Measurements from ENCODE around the gene SGPL1.
"Not testable (repeated sequence)": the region's sequence is repeated elsewhere in the genome, so short reads cannot be mapped to it uniquely, and the experiment has no call there.

The SGPL1 gene

DNA sequence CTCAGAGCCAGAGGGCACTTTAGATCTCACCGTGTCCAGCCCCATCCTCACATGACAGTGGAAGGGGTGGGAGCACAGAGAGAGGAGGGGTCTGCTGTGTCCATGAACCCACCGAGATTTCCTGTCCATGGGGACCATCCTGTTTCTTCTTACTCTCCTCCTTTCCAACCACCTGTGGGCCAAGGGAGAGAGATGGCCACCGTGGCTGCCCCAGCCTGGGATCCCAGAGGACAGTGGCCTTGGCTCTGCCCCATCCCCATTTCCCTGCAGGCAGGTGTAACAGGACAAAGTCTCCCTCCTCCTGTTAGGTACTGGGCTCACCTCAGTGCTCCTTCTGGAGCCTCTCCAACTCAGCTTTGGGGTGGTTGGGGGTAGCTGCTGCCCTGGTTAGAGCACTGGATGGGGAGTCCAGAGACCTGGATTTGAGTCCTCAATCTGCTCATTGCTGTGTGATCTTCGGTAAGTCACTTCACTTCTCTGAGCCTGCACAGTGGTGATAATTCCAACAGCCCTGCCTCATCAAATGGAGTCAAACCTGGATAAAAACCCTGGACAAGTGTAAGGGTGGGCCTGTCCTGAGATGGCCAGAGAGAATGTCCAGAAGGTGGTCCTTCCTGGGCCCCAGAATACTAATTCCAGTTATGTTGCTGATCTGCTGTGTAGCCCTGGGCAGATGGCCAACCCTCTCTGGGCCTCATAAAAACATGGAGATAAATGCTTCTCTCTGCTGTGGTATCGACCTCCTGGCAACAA is 90.5 kb downstream of the SGPL1 start:
- no peak for DNase-seq (ENCODE audit: low read depth in 3 of 3)

DNA sequence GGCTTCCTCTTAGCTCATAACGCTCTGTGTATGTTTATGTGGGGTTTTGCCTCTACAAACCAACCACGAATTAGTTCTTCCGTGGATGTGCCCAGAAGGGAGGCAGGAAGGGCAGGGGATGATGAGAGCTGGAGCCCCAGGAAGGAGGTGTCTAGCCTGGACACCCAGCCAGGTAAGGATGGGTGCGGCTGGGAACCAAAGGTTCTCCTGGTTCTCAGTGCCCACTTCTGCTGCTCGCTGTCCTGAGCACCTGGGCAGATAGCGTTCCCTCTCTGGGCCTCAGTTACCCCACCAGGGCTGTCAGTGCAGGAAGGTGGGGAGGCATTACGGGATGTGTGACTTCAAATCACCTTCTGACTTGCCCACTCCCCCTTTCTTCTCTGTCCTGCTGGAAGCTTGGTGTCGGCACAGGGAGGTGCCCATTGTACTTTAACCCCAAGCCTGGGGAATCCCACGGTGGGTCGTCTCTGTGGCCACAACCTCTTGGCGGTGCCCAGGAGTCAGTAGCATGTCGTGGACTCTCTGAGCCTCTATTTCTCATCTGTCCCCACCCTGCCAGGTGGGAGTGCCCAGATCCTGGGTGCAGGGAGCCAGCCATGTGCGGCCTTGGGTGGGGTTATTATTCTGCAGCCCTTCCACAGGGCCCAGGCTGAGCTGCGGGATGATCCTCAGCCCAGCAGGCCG is 91.3 kb downstream of the SGPL1 start:
- no peak for DNase-seq (ENCODE audit: low read depth in 3 of 3)

GRCh38 chr10:70907637-70908405 is 92.1 kb downstream of the SGPL1 start:
- no peak for DNase-seq (ENCODE audit: low read depth in 3 of 3)

GRCh38 chr10:70908406-70909296 is 92.9 kb downstream of the SGPL1 start:
- no peak for DNase-seq (ENCODE audit: low read depth in 3 of 3)

DNA sequence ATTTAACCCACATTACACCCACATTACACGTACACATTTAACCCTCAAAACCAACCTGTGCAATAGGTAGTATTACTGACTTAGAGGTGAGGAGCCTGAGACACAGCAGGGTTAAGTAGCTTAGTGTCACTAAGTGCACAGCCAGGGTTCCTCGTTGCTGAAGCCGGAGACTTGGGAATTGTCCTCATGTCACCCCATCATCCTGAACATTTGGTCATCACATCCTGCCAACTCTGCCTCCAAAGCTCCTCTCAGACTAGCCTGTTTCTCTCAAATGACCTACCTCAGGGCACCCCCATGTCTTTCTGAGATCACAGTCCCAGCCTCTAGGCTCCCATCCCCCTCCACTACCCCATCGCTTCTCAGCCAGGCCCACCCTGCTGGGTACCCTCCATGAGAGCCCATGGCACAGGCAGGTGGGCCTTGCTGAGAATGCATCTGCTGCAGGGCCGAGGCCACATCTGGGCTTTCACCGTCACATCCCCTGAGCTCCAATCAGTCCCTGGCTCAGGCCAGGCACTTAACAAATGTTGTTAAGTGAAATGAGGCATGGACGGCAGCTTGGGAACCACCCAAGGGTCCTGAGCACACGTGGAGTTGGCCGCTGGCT is 93.7 kb downstream of the SGPL1 start:
- DNase-seq (ENCODE audit: low read depth in 3 of 3): no peak

GRCh38 chr10:70910486-70911341 is 95.0 kb downstream of the SGPL1 start:
- no peak for DNase-seq (ENCODE audit: low read depth in 3 of 3)

GRCh38 chr10:70911386-70911785 is 95.6 kb downstream of the SGPL1 start:
- DNase-seq (ENCODE audit: low read depth in 3 of 3): no peak

DNA sequence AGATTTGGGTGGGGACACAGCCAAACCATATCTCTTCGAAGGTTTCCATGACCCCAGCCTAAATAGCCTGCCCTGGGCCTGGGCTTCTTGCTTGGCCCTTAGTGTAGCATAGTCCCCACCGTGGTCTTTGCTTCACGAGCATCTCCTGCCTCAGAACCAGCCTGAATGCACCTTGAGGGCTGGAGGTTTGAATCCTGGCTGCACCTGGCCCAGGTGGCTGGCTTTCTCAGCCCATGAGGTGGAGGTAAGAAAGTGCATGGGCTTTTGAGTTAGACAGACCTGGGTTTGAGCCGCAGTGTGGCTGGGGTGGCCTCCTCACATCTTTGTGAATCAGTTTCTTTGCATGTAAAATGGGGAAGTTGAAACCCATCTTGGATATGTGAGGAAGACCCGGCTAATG is 96.8 kb downstream of the SGPL1 start:
- no peak for DNase-seq (ENCODE audit: low read depth in 3 of 3)

DNA sequence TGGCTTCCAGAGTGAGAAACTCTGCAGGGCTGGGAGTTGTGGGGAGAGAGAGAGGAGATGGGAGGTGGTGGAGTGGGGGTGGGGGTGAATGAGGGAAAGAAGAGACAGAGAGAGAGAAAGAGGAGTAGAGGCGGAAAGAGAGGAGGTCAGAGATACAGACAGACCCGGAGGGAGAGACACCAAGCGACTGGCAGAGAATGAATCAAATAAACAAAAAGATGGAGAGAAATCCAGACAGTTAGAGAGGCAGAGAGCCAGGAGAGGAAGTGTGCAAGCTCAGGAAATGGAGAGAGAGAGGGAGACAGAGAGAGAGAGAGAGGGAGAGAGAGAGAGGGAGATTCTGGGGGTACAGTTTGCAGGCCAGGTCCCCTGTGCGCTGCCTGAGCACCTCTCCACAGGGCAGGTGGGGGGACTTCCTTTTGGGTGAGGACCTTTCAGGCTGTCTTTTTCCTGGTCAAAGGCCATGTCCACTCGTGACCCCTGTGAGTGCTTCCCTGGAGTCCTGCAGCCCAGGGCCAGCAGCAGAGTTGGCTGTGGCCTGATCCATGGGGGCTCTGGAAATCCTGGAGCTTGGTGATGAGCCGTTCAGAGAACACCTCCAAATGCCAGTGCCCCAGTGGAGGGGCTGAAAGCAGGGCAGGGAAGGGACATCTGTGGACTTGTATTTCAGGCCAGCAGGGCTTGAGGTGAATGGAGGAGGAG is 97.6 kb downstream of the SGPL1 start:
- DNase-seq (ENCODE audit: low read depth in 3 of 3): no peak

- DNase-seq (ENCODE audit: low read depth in 3 of 3): no peak
Observed at GRCh38 chr10:70913893-70914240, 98.1 kb downstream of the SGPL1 start.

DNA sequence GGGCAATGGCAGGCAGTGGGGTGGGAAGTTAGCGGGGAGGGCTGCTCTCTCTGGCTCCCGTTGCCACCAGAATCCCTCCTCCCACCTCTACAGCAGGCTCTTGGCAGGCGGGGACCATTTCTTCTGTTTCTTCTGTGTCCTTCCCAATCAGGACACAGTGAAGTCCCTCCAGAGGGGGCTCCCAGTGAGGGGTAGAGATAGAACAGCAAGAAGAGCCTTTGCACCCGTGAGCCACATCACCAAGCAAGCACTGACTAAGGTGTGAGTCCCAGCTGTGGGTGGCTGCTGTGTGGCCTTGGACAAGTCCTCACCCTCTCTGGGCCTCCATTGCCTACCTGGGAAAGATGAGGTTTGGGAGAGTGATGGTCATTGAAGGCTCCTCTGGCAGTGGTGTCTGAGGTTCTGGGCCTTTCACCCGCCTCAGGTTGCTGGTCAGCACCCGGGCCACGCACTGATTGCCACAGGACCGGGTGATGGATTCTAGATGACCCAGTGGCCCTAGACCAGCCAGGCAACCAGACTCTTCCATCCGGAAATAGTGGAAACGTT is 98.6 kb downstream of the SGPL1 start:
- DNase-seq (ENCODE audit: low read depth in 3 of 3): no peak

DNA sequence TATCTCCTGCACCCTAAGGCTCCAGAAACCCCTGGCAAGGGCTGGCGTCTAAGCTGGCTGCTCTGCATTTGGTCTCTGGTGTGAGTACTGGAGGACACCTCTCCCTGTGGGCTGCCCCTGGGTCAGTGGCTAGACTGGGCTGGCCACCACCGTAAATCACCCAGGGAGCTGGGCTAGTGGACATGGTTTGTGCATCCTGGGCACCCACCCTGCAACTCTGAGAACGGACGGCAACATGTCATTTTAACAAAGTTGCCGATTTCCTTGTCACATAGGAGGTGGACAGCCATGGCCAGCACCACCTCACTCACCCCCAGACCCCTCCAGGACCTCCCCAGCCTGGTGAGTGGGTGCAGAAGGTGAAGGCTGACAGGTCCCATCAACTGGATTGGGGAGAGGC is 99.5 kb downstream of the SGPL1 start:
- DNase-seq (ENCODE audit: low read depth in 3 of 3): no peak

GRCh38 chr10:70915806-70916205 is 100.1 kb downstream of the SGPL1 start:
- no peak for DNase-seq (ENCODE audit: low read depth in 3 of 3)

- DNase-seq (ENCODE audit: low read depth in 3 of 3): no peak
Observed at GRCh38 chr10:70916241-70916640, 100.5 kb downstream of the SGPL1 start.

DNA sequence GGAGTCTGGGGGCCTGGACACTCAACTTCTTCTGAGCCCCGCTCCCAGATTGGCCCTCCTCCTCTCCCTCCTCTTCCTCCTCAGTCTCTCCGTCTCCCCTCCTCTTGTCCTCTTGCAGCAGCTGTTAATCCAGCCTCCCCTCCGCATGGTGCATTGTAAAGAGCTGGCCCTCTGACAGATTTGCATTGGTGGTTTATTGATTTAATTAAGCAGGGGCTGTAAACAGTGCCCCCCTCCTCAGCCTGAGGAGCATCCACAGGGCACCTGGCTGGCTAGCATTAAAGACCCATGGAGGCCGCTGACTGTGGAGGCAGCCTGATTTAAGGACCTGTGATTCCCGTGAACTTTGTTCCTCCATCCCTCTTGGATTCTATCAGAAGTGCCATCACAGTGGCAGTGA is 101.5 kb downstream of the SGPL1 start:
- no peak for DNase-seq (ENCODE audit: low read depth in 3 of 3)

- no peak for DNase-seq (ENCODE audit: low read depth in 3 of 3)
Observed at GRCh38 chr10:70917635-70918034, 101.9 kb downstream of the SGPL1 start.

GRCh38 chr10:70918851-70919530 is 103.2 kb downstream of the SGPL1 start:
- no peak for DNase-seq (ENCODE audit: low read depth in 3 of 3)

GRCh38 chr10:70919906-70920305 is 104.2 kb downstream of the SGPL1 start:
- DNase-seq (ENCODE audit: low read depth in 3 of 3): not testable (repeated sequence)

- DNase-seq (ENCODE audit: low read depth in 3 of 3): no peak
Observed at GRCh38 chr10:70920519-70920918, 104.8 kb downstream of the SGPL1 start.

Measured in stimulated activated CD4-positive, alpha-beta T cell treated with anti-CD3 and anti-CD28 coated beads, TNF-alpha, amount 100 ng/mL, for 24 hours (primary cell).